GM20000 (cell line): ENCODE results near the gene SNRK.

ENCODE experiments used
- DNase-seq: peaks from one replicate; pipeline ENCODE4 v3.0.0; 2012; ENCODE audit warnings: low spot score
- TF ChIP-seq, protein P1 (sequence below): IDR thresholded peaks from 2 replicates; pipeline ENCODE4 v1.5.1; 2012; ENCODE audit warnings: mild to moderate bottlenecking, control low read depth; ENCODE audit errors: extremely low read depth, missing control alignments

The SNRK gene

DNA sequence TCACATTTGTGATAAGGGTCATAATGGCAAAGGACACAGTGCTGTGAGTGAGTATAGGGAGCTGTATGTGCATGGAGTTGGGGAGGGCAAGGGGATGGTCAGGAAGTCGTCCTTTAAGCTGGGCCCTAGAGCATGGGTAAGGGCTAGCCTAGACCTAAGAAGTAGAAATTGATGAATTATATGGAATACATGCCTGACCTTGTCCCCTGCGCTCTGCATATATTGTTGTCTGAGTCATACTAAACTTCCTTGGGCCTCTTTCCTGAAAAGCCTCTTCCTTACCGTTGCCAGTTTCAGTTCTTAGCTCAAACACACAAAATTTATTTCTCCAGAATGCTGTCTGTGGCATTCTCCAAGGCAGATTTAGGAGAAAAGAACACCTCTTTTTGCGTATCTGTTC lies 4.6 kb downstream of the SNRK start:
- no peak for DNase-seq
- TF ChIP-seq, protein P1, sequence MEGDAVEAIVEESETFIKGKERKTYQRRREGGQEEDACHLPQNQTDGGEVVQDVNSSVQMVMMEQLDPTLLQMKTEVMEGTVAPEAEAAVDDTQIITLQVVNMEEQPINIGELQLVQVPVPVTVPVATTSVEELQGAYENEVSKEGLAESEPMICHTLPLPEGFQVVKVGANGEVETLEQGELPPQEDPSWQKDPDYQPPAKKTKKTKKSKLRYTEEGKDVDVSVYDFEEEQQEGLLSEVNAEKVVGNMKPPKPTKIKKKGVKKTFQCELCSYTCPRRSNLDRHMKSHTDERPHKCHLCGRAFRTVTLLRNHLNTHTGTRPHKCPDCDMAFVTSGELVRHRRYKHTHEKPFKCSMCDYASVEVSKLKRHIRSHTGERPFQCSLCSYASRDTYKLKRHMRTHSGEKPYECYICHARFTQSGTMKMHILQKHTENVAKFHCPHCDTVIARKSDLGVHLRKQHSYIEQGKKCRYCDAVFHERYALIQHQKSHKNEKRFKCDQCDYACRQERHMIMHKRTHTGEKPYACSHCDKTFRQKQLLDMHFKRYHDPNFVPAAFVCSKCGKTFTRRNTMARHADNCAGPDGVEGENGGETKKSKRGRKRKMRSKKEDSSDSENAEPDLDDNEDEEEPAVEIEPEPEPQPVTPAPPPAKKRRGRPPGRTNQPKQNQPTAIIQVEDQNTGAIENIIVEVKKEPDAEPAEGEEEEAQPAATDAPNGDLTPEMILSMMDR: no peak

DNA sequence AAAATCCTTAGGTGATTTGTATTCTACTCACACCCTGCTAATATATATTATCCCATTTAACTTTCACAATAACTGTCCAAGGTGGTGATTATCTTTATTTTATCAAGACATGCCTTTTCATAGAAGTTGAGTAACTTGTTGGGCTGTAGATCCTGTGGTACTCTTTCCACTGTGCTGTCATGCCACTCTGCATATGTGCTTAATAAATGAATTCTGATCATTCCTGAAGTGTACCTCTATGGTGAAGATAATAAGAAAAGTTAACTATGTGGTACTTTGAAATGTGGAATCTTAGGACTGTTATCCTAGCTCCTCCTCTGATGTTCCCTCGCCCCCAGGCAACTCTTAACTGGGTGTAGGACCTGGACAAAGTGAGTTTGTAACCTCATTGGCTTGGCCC lies 5.2 kb downstream of the SNRK start:
- no peak for DNase-seq
- TF ChIP-seq, protein P1: no peak

DNA sequence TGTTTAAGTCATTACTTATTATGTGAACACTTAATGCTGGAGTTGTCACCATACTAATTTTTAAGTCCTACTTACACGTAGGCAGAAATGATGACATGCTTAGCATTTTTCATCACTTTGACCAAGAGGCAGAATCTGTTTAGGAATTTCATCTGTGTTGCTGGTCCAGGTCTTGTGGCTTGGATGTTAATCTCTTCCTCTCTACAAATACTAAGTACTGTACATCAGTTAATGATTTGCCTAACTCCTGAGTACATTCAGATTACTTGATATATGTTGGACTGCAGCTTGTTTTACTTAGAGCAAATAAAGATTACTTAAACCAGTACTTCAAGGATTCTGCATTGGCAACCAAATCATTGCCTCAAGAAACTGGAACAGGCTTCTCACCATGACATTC lies 8.6 kb downstream of the SNRK start:
- DNase-seq: no peak
- TF ChIP-seq, protein P1: no peak

DNA sequence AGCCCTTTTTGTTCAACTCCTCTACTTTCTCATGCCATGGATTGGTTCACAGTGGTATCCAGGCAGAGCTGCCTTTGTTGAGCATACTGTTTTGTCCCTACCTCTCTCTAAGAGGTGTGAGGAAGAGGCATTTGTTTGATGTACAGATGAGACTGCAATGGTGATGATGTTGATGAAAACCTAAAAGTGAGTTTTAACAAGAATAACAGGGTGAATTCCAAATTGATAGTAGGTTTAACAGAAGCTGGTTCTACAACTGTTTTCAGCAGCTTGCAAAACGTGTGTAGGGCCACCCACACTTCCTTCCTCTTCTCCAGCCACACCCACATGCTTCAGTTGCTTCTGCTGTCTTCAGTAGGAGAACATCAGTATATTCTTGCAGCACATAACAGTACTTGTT lies 10.2 kb downstream of the SNRK start:
- TF ChIP-seq, protein P1: no peak
- peak; percentile 43 for DNase-seq

DNA sequence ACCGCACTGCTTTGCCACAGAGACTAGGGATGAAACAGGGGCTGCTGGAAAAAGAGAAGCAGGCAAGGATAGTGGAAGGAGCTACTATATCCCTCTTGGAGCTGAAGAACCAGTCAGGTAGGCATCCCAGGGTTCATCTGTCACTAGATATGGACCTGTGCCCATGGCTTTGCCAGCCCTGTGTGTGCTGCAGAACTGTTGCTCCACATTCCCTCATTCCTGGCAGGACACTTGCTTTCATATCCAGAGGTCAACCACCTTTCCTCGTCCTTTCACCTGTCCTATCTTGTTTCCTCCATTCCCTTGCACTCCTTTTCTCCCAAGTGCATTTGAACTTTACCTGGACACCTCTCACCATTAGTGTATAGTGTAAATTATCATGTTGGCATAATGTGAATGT lies 12.0 kb downstream of the SNRK start:
- TF ChIP-seq, protein P1: no peak
- no peak for DNase-seq

DNA sequence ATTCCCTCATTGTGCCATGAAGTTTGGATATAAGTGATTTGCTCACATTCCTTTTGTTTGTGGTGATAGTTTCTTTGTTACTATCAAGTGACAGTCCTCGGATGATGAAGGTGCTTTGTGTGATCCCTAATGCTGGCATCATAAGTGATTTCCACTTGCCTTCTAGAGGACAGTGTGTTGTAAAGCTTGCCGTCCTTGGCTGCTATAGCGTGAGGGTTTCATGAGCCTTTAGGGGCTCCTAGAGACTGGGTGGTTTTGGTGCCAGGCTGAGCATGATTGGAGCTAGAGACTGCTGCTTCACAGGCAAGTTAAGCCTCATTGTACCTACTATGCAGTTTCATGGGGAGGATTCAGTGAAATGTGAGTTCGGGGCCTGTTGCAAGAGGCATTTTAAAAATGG lies 12.4 kb downstream of the SNRK start:
- TF ChIP-seq, protein P1: no peak
- no peak for DNase-seq

DNA sequence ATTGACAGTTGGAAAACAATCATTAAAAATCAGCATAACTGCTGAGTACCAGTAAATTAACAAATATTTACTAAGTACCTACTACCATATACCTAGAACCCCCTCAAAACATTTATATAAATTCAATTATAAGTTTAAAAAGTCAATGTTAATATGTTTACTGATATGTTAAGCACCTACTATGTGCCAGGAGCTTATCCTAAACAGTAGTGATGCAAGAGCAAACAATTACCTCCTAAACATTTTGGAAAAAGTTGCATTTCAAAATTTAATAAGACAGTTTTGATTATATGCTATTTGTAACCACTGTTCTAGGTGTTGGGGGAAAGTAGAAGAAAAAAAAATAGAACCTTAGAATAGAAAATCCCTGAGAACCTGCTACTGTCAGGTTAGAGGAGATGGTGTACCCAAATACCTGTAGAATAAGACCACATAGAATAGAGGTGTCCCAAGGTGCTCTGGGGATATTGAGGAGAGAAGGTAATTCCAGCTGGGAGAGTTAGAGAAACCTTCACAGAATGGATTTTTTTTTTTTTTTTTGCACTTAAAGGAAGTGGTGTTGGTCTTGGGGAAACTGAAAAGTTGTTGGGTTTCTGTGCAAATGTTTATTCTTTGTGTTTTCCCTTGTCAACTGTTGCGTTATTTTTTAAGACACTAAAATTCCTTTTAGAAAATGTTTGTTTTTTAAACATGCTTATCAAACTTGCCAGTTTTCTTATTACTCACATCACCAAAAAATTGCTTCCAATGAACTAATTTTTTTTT lies 16.0 kb downstream of the SNRK start:
- no peak for DNase-seq
- TF ChIP-seq, protein P1: no peak
